Neural cell (in vitro differentiated cells): ENCODE measurements around the gene COL6A2.

Experiments used
- EZH2 ChIP-seq: fragments of 200-600, 300-800 bp; shearing (Covaris generic), sonication (generic); IDR thresholded peaks from 2 replicates; pipeline ENCODE4 v1.6.1; 2014; ENCODE audit warnings: antibody characterized with exemption, low read length, borderline replicate concordance, mild to moderate bottlenecking; ENCODE audit not compliant: insufficient read depth, poor library complexity, severe bottlenecking
- MXI1 ChIP-seq: fragments of 450-650 bp; conservative IDR thresholded peaks from 2 replicates; pipeline ENCODE4 v1.6.1; 2014; ENCODE audit warnings: antibody characterized with exemption, mild to moderate bottlenecking; ENCODE audit not compliant: poor library complexity, severe bottlenecking
- TF ChIP-seq, protein P1 (sequence below): fragments of 450-650 bp; IDR thresholded peaks from 2 replicates; pipeline ENCODE4 v1.5.1; 2014; ENCODE audit warnings: antibody characterized with exemption, mild to moderate bottlenecking, moderate library complexity; ENCODE audit not compliant: poor library complexity, severe bottlenecking

DNA sequence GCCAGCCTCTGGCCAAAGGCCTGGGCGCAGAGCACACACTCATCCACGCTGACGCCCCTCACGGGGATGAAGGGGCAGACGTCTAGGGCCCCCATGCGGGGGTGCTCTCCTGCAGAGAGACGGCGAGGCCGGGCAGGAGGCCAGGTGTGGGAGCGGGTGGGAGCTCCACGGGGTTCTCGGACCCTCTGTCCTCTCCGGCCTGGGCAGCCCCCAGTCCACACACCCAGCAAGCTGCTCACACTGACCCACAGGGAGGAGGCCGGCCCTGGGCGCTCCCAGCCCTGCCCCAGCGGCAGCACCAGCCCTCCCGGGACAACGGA is 55.0 kb downstream of the COL6A2 start:
- no peak for TF ChIP-seq MXI1
- TF ChIP-seq, protein P1, sequence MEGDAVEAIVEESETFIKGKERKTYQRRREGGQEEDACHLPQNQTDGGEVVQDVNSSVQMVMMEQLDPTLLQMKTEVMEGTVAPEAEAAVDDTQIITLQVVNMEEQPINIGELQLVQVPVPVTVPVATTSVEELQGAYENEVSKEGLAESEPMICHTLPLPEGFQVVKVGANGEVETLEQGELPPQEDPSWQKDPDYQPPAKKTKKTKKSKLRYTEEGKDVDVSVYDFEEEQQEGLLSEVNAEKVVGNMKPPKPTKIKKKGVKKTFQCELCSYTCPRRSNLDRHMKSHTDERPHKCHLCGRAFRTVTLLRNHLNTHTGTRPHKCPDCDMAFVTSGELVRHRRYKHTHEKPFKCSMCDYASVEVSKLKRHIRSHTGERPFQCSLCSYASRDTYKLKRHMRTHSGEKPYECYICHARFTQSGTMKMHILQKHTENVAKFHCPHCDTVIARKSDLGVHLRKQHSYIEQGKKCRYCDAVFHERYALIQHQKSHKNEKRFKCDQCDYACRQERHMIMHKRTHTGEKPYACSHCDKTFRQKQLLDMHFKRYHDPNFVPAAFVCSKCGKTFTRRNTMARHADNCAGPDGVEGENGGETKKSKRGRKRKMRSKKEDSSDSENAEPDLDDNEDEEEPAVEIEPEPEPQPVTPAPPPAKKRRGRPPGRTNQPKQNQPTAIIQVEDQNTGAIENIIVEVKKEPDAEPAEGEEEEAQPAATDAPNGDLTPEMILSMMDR, result no peak
- no peak for TF ChIP-seq EZH2
